PC-3 (cell line): Measurements from ENCODE around the gene RHOB.

ENCODE experiments used
- CTCF ChIP-seq: fragments of 300-600 bp; sonication (generic); conservative IDR thresholded peaks from 2 replicates; pipeline ENCODE4 v1.5.1; 2017; ENCODE audit warnings: antibody characterized with exemption, low read depth, mild to moderate bottlenecking, low read length
- EZH2 ChIP-seq: fragments of 300-600 bp; sonication (generic); IDR thresholded peaks from one replicate; pipeline ENCODE4 v1.6.1; 2017; ENCODE audit warnings: antibody characterized with exemption, mild to moderate bottlenecking, low read length; ENCODE audit not compliant: unreplicated experiment

GRCh38 chr2:20456636-20457426 is 10.0 kb downstream of the RHOB start:
- TF ChIP-seq CTCF (no peak), EZH2 (no peak)
